Smooth muscle cell (in vitro differentiated cells): ENCODE data around the gene LRRIQ4. TPM values are rescaled to one million over a fixed set of nuclear protein-coding genes. Genes with fewer than 3 reads are reported as not detected.

Experiments used
- DNase-seq: peaks from one replicate; lab custom pipeline; 2025; ENCODE audit not compliant: unreplicated experiment; lab: John Stamatoyannopoulos, UW
- H2AFZ ChIP-seq: fragments of 200-600 bp; sonication (generic); 2 replicates; pipeline ENCODE4 v1.6.0; 2016; ENCODE audit warnings: antibody characterized with exemption, low read depth, mild to moderate bottlenecking
- H3F3A ChIP-seq: fragments of 200-600 bp; sonication (generic); 2 replicates; pipeline ENCODE4 v1.6.0; 2017; ENCODE audit warnings: antibody characterized with exemption, low read depth
- H3K27ac ChIP-seq: fragments of 200-600 bp; sonication (generic); 2 replicates; pipeline ENCODE4 v1.5.1; 2016; ENCODE audit warnings: low read depth, mild to moderate bottlenecking
- H3K27me3 ChIP-seq: fragments of 200-600 bp; sonication (generic); 2 replicates; pipeline ENCODE4 v1.6.1; 2016; ENCODE audit warnings: low read depth, mild to moderate bottlenecking
- H3K36me3 ChIP-seq: fragments of 200-600 bp; sonication (generic); 2 replicates; pipeline ENCODE4 v1.5.1; 2016; ENCODE audit warnings: low read depth
- H3K4me1 ChIP-seq: fragments of 200-600 bp; sonication (generic); 2 replicates; pipeline ENCODE4 v1.5.1; 2016; ENCODE audit warnings: low read depth
- H3K4me2 ChIP-seq: fragments of 200-600 bp; sonication (generic); 2 replicates; pipeline ENCODE4 v1.6.0; 2016; ENCODE audit warnings: mild to moderate bottlenecking
- H3K4me3 ChIP-seq: fragments of 200-600 bp; sonication (generic); 2 replicates; pipeline ENCODE4 v1.5.1; 2016; ENCODE audit warnings: mild to moderate bottlenecking
- H3K79me2 ChIP-seq: fragments of 200-600 bp; sonication (generic); 2 replicates; pipeline ENCODE4 v1.6.0; 2016; ENCODE audit warnings: low read depth, mild to moderate bottlenecking
- H3K9ac ChIP-seq: fragments of 200-600 bp; sonication (generic); 2 replicates; pipeline ENCODE4 v1.6.0; 2016; ENCODE audit warnings: low read depth
- H3K9me3 ChIP-seq: fragments of 200-600 bp; sonication (generic); replicated peaks from 2 replicates; pipeline ENCODE4 v1.5.1; 2016; ENCODE audit warnings: low read depth
- H4K20me1 ChIP-seq: fragments of 200-600 bp; sonication (generic); 2 replicates; pipeline ENCODE4 v1.6.0; 2016; ENCODE audit warnings: low read depth
- CTCF ChIP-seq: fragments of 200-600 bp; sonication (generic); IDR thresholded peaks from 2 replicates; pipeline ENCODE4 v1.5.1; 2017; ENCODE audit warnings: borderline replicate concordance, mild to moderate bottlenecking, antibody characterized with exemption; ENCODE audit not compliant: insufficient read depth, poor library complexity, severe bottlenecking
- WGBS: methylation state at CpG from one replicate; pipeline ENCODE4 v1.1.7; 2016; ENCODE audit warnings: low lambda C conversion rate; 5-methylcytosine and 5-hydroxymethylcytosine counted together
- polyA plus RNA-seq: library from polyadenylated mRNA; unstranded; fragments of >200 nt; fragmentation: Nextera tagmentation; extraction: Ambion mirVana; gene quantifications from 2 replicates; pipeline ENCODE4 v1.2.1, GENCODE V29; 2016
- total RNA-seq: library from RNA; depleted of rRNA; stranded (reverse); fragments of >200 nt; gene quantifications from 2 replicates; pipeline ENCODE4 v1.2.3, GENCODE V29; 2014

Gene LRRIQ4
- total RNA-seq (0.18 TPM in 1 of 2 replicates, not detected in the other), polyA plus RNA-seq (not detected in 2 replicates)

GRCh38 chr3:169812332-169813235 lies at the start of gene LRRIQ4, which contains the start of gene LRRC34:
Gene LRRIQ4, plus strand, starts transcription at chr3:169812870. Its CDS starts 9,052 bp downstream, at chr3:169821922.
Gene LRRC34, minus strand, starts transcription at chr3:169812904. Its CDS starts 356 bp downstream, at chr3:169812548.
- peak; percentile 24 for DNase-seq
- Histone ChIP-seq H3K27ac (peak within 1 kb of the TSS; percentile 51), H3K4me2 (peak within 1 kb of the TSS; percentile 85), H3K4me3 (peak within 1 kb of the TSS; percentile 61), H3K4me1 (peaks cover 6% of the 10 kb centered on the region), H3K27me3 (no peaks in the 10 kb centered on the region), H3K9me3 (peaks cover 11% of the 10 kb centered on the region), H2AFZ (peak within 1 kb of the TSS; percentile 81), H3K36me3 (no peaks in the 10 kb centered on the region), H4K20me1 (no peaks in the 10 kb centered on the region), H3K9ac (peak within 1 kb of the TSS; percentile 58), H3K79me2 (no peaks in the 10 kb centered on the region), H3F3A (no peaks in the 10 kb centered on the region)
- WGBS, result 24% methylated on average over 45 of the region's 56 CpGs
- TF ChIP-seq CTCF, result no peak

GRCh38 chr3:169764312-169764881 lies 48.3 kb upstream of the LRRIQ4 start:
- no peaks in the 10 kb centered on the region for H3K79me2 ChIP-seq
- peaks cover 18% of the 10 kb centered on the region for H3F3A ChIP-seq
- H3K4me3 ChIP-seq, result peak overlapping the region; percentile 62
- WGBS, result 15% methylated on average over 35 of the region's 46 CpGs
- no peaks in the 10 kb centered on the region for H3K4me1 ChIP-seq
- no peaks in the 10 kb centered on the region for H3K27me3 ChIP-seq
- H3K4me2 ChIP-seq, result peak overlapping the region; percentile 87
- no peak for DNase-seq
- H3K9ac ChIP-seq, result peak overlapping the region; percentile 74
- no peaks in the 10 kb centered on the region for H3K36me3 ChIP-seq
- H3K9me3 ChIP-seq, result no peaks in the 10 kb centered on the region
- no peaks in the 10 kb centered on the region for H4K20me1 ChIP-seq
- TF ChIP-seq CTCF, result no peak
- H3K27ac ChIP-seq, result peak overlapping the region; percentile 62
- H2AFZ ChIP-seq, result peak overlapping the region; percentile 76

GRCh38 chr3:169764882-169765612 lies 47.6 kb upstream of the LRRIQ4 start, which contains the start of gene TERC:
Gene TERC, minus strand, starts transcription at chr3:169765060.
- Histone ChIP-seq H3K9me3 (no peaks in the 10 kb centered on the region), H2AFZ (peak within 1 kb of the TSS; percentile 76), H3K4me1 (no peaks in the 10 kb centered on the region), H3K79me2 (no peaks in the 10 kb centered on the region), H3K27me3 (no peaks in the 10 kb centered on the region), H3K27ac (peak within 1 kb of the TSS; percentile 62), H3K4me3 (peak within 1 kb of the TSS; percentile 62), H3F3A (peaks cover 23% of the 10 kb centered on the region), H3K4me2 (peak within 1 kb of the TSS; percentile 87), H3K9ac (peak within 1 kb of the TSS; percentile 74), H3K36me3 (no peaks in the 10 kb centered on the region), H4K20me1 (no peaks in the 10 kb centered on the region)
- DNase-seq, result peak; percentile 7
- 14% methylated on average over 42 of the region's 42 CpGs for WGBS
- no peak for TF ChIP-seq CTCF
